DND-41 (cell line): ENCODE data around the gene BMP4.

Experiments used
- ATAC-seq: fragments of 200-7000 bp; cut with Tn5 transposase; 3 replicates; pipeline ENCODE4 v1.9.1; 2021; ENCODE audit warnings: low read depth; ENCODE audit not compliant: insufficient read depth
- DNase-seq: peaks from one replicate; pipeline ENCODE4 v3.0.0-alpha.2; 2020
- H2AFZ ChIP-seq: 2 replicates; pipeline ENCODE4 v1.6.0; 2012; ENCODE audit warnings: low read depth, low read length
- H3K27ac ChIP-seq: 2 replicates; pipeline ENCODE4 v1.5.1; 2012; ENCODE audit warnings: low read length, inconsistent platforms
- H3K27me3 ChIP-seq: fragments of 200-600 bp; sonication (generic); 2 replicates; pipeline ENCODE4 v1.6.0; 2012; ENCODE audit warnings: low read length, mild to moderate bottlenecking, inconsistent platforms; ENCODE audit not compliant: insufficient read depth, poor library complexity
- H3K36me3 ChIP-seq: 2 replicates; pipeline ENCODE4 v1.5.1; 2012; ENCODE audit warnings: low read length, inconsistent platforms; ENCODE audit not compliant: insufficient read depth
- H3K4me1 ChIP-seq: 2 replicates; pipeline ENCODE4 v1.5.1; 2012; ENCODE audit warnings: mild to moderate bottlenecking, low read length; ENCODE audit not compliant: insufficient read depth
- H3K4me2 ChIP-seq: 2 replicates; pipeline ENCODE4 v1.6.0; 2012; ENCODE audit warnings: mild to moderate bottlenecking, moderate library complexity, low read length, inconsistent platforms; ENCODE audit not compliant: insufficient read depth
- H3K4me3 ChIP-seq, 2 experiments: fragments of 200-600 bp in 1 of 2; shearing (Covaris generic) in 1 of 2; 2 replicates each; pipeline ENCODE4 v1.5.1; 2012 to 2016; ENCODE audit warnings: inconsistent platforms in 2 of 2, low read length in 2 of 2, mild to moderate bottlenecking in 2 of 2, low read depth in 1 of 2, moderate library complexity in 1 of 2
- H3K79me2 ChIP-seq: 2 replicates; pipeline ENCODE4 v1.6.0; 2012; ENCODE audit warnings: low read length, inconsistent platforms; ENCODE audit not compliant: insufficient read depth
- H3K9ac ChIP-seq: 2 replicates; pipeline ENCODE4 v1.6.0; 2012; ENCODE audit warnings: low read depth, mild to moderate bottlenecking, inconsistent platforms, low read length, moderate library complexity
- H3K9me3 ChIP-seq: 2 replicates; pipeline ENCODE4 v1.5.1; 2012; ENCODE audit warnings: low read length, moderate library complexity, mild to moderate bottlenecking, inconsistent platforms; ENCODE audit not compliant: insufficient read depth, severe bottlenecking
- H4K20me1 ChIP-seq: 2 replicates; pipeline ENCODE4 v1.6.0; 2012; ENCODE audit warnings: low read length; ENCODE audit not compliant: insufficient read depth
- EZH2 ChIP-seq: IDR thresholded peaks from 3 replicates; pipeline ENCODE4 v1.6.1; 2012; ENCODE audit warnings: borderline replicate concordance, low read depth, mild to moderate bottlenecking, moderate library complexity, low read length, inconsistent platforms; ENCODE audit not compliant: severe bottlenecking
- TF ChIP-seq, protein P1 (sequence below): IDR thresholded peaks from 2 replicates; pipeline ENCODE4 v1.5.1; 2012; ENCODE audit warnings: borderline replicate concordance, low read length, moderate library complexity, mild to moderate bottlenecking; ENCODE audit not compliant: poor library complexity, severe bottlenecking; ENCODE audit errors: extremely low read depth

Gene BMP4

DNA sequence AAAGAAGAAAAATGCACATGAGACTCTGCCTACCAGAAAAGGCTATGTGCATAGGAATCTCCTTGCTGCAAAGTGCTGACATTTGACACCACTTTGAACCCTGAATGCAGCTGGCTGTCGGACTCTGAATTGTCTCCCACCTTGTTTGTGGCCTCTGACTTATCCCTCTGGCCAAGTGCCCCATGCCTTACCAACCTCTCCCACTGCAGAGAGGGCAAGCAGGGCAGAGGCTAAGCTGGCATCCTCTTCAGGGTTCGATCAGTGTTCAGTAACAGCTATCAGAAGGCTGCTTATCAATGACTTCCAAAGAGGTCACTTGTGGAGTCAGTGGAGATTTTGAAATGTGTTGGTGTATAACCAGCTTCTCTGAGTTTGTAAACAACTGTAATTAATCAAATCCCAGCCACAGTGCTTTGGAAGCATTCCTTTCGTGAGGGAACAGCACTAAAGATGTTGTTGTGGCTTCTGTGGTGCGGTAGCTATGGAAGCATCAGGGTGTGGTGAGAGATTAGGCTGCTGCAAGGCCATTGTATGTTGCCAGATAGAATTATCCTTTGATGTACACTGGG is 22.6 kb upstream of the BMP4 start:
- Histone ChIP-seq H4K20me1 (no peaks in the 10 kb centered on the region), H3K9ac (no peak overlapping the region), H3K79me2 (no peaks in the 10 kb centered on the region), H3K4me1 (peaks cover 7% of the 10 kb centered on the region), H3K36me3 (no peaks in the 10 kb centered on the region), H3K27ac (no peak overlapping the region), H3K4me2 (no peak overlapping the region), H3K9me3 (peaks cover 1% of the 10 kb centered on the region), H2AFZ (no peak overlapping the region), H3K27me3 (no peaks in the 10 kb centered on the region), H3K4me3 (no peak overlapping the region)
- DNase-seq: no peak
- no peak; the same call in 2 of the 3 replicates for ATAC-seq
- TF ChIP-seq, protein P1, sequence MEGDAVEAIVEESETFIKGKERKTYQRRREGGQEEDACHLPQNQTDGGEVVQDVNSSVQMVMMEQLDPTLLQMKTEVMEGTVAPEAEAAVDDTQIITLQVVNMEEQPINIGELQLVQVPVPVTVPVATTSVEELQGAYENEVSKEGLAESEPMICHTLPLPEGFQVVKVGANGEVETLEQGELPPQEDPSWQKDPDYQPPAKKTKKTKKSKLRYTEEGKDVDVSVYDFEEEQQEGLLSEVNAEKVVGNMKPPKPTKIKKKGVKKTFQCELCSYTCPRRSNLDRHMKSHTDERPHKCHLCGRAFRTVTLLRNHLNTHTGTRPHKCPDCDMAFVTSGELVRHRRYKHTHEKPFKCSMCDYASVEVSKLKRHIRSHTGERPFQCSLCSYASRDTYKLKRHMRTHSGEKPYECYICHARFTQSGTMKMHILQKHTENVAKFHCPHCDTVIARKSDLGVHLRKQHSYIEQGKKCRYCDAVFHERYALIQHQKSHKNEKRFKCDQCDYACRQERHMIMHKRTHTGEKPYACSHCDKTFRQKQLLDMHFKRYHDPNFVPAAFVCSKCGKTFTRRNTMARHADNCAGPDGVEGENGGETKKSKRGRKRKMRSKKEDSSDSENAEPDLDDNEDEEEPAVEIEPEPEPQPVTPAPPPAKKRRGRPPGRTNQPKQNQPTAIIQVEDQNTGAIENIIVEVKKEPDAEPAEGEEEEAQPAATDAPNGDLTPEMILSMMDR: no peak
- TF ChIP-seq EZH2: no peak

DNA sequence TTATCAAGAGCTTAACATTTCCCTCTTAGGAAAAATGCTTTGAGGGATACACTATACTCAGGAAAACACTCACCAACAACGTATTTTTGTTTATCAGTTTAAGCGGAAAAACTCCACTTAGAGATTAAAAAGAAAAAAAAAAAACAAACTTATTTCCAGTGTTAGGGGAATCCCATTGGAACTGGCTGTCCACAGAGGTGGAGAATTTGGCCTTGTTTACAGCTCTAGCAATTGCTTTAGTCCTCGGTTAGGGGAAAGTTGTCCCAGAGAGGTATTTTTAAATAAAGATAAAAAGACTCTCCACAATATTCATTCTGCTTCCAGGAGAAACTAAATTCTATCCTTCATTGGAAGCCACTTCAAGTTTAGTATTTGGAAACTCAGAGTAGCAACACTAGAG is 21.6 kb upstream of the BMP4 start:
- peaks cover 7% of the 10 kb centered on the region for H3K4me1 ChIP-seq
- no peak overlapping the region for H3K27ac ChIP-seq
- H4K20me1 ChIP-seq: no peaks in the 10 kb centered on the region
- H3K4me2 ChIP-seq: no peak overlapping the region
- TF ChIP-seq EZH2: no peak
- TF ChIP-seq, protein P1: no peak
- H3K9me3 ChIP-seq: no peaks in the 10 kb centered on the region
- no peak overlapping the region for H2AFZ ChIP-seq
- no peaks in the 10 kb centered on the region for H3K27me3 ChIP-seq
- no peak overlapping the region for H3K9ac ChIP-seq
- H3K79me2 ChIP-seq: no peaks in the 10 kb centered on the region
- no peaks in the 10 kb centered on the region for H3K36me3 ChIP-seq
- no peak for ATAC-seq
- no peak overlapping the region for H3K4me3 ChIP-seq
- DNase-seq: no peak

DNA sequence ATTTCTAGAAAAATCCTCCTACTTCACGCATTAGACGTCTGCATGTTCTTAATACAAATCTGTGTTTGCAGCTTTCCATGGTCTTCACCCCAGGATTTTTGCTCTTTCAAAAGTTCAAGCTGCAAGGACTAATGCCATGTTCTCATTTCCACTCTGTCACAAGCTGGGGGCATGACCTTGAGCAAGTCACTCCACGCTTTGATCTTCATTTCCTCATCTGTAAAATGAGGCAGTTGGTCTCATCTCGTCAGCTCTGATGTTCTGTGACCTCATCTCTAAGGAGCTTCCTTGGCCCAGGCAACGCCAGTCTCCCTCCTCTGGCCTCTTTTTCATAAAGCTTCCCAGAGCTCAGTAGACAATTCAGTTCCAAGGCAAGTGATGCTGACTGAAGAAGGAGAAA is 18.8 kb upstream of the BMP4 start:
- no peak for TF ChIP-seq EZH2
- TF ChIP-seq, protein P1: no peak
- DNase-seq (no peak), ATAC-seq (no peak)

More for the DNA sequence above, 18.8 kb upstream of the BMP4 start:
- no peak overlapping the region for H3K27ac ChIP-seq
- no peaks in the 10 kb centered on the region for H3K79me2 ChIP-seq
- H3K4me1 ChIP-seq: peaks cover 15% of the 10 kb centered on the region
- no peaks in the 10 kb centered on the region for H3K9me3 ChIP-seq
- no peak overlapping the region for H3K9ac ChIP-seq
- no peak overlapping the region for H2AFZ ChIP-seq
- H3K4me2 ChIP-seq: no peak overlapping the region
- no peaks in the 10 kb centered on the region for H3K27me3 ChIP-seq
- no peaks in the 10 kb centered on the region for H4K20me1 ChIP-seq
- no peak overlapping the region for H3K4me3 ChIP-seq
- no peaks in the 10 kb centered on the region for H3K36me3 ChIP-seq
